Trophoblast cell (in vitro differentiated cells and primary cell): ENCODE results near the gene CCDC40.

Experiments
- DNase-seq, 2 donors: peaks; one replicate each; pipeline ENCODE4 v3.0.0-alpha.2; 2016
- H2AFZ ChIP-seq: 2 replicates; pipeline ENCODE4 v1.6.1; 2013; ENCODE audit warnings: low read length, moderate library complexity, mild to moderate bottlenecking; ENCODE audit not compliant: insufficient read depth, poor library complexity
- H2AK5ac ChIP-seq: 2 replicates; pipeline ENCODE4 v1.6.1; 2013; ENCODE audit warnings: mild to moderate bottlenecking, low read length
- H2BK120ac ChIP-seq: 2 replicates; pipeline ENCODE4 v1.6.1; 2013; ENCODE audit warnings: low read length, mild to moderate bottlenecking, moderate library complexity; ENCODE audit not compliant: insufficient read depth, poor library complexity
- H2BK12ac ChIP-seq: 2 replicates; pipeline ENCODE4 v1.6.1; 2013; ENCODE audit warnings: mild to moderate bottlenecking, low read length, moderate library complexity
- H2BK5ac ChIP-seq: 2 replicates; pipeline ENCODE4 v1.6.1; 2013; ENCODE audit warnings: low read length, low read depth, moderate library complexity, mild to moderate bottlenecking; ENCODE audit not compliant: poor library complexity
- H3K14ac ChIP-seq: 2 replicates; pipeline ENCODE4 v1.6.1; 2013; ENCODE audit warnings: mild to moderate bottlenecking, low read length
- H3K18ac ChIP-seq: 2 replicates; pipeline ENCODE4 v1.6.1; 2013; ENCODE audit warnings: mild to moderate bottlenecking, low read length
- H3K23ac ChIP-seq: 2 replicates; pipeline ENCODE4 v1.6.1; 2013; ENCODE audit warnings: low read length
- H3K27ac ChIP-seq: 2 replicates; pipeline ENCODE4 v1.5.1; 2013; ENCODE audit warnings: low read depth, mild to moderate bottlenecking, inconsistent platforms, low read length, moderate library complexity
- H3K27me3 ChIP-seq: 2 replicates; pipeline ENCODE4 v1.6.1; 2013; ENCODE audit warnings: inconsistent platforms, mild to moderate bottlenecking, low read length, moderate library complexity; ENCODE audit not compliant: insufficient read depth
- H3K36me3 ChIP-seq, 2 experiments: 1 replicate in 1 of 2; 2 replicates in 1 of 2; pipeline ENCODE4 v1.6.1; 2013; ENCODE audit warnings: low read length in 2 of 2, mild to moderate bottlenecking in 2 of 2, moderate library complexity in 1 of 2; ENCODE audit not compliant: insufficient read depth in 2 of 2, control insufficient read depth in 1 of 2
- H3K4ac ChIP-seq: 2 replicates; pipeline ENCODE4 v1.6.1; 2013; ENCODE audit warnings: low read depth, mild to moderate bottlenecking, low read length, moderate library complexity
- H3K4me1 ChIP-seq, 2 experiments: 1 replicate in 1 of 2; 2 replicates in 1 of 2; pipeline ENCODE4 v1.6.1; 2013; ENCODE audit warnings: low read length in 2 of 2, mild to moderate bottlenecking in 2 of 2, moderate library complexity in 1 of 2; ENCODE audit not compliant: insufficient read depth in 2 of 2, control insufficient read depth in 1 of 2
- H3K4me2 ChIP-seq: 2 replicates; pipeline ENCODE4 v1.6.1; 2013; ENCODE audit warnings: inconsistent platforms, mild to moderate bottlenecking, low read length, moderate library complexity
- H3K4me3 ChIP-seq: 2 replicates; pipeline ENCODE4 v1.5.1; 2013; ENCODE audit warnings: mild to moderate bottlenecking, low read depth, low read length, inconsistent platforms
- H3K79me1 ChIP-seq: one replicate; pipeline ENCODE4 v1.6.1; 2013; ENCODE audit warnings: low read length
- H3K79me2 ChIP-seq: 2 replicates; pipeline ENCODE4 v1.6.1; 2013; ENCODE audit warnings: low read length, mild to moderate bottlenecking; ENCODE audit not compliant: control insufficient read depth, insufficient read depth, poor library complexity
- H3K9ac ChIP-seq: 2 replicates; pipeline ENCODE4 v1.6.1; 2013; ENCODE audit warnings: mild to moderate bottlenecking, low read length
- H3K9me3 ChIP-seq: 2 replicates; pipeline ENCODE4 v1.6.1; 2013; ENCODE audit warnings: low read depth, mild to moderate bottlenecking, control low read depth, inconsistent platforms, low read length; ENCODE audit not compliant: insufficient read depth
- H4K12ac ChIP-seq: 2 replicates; pipeline ENCODE4 v1.6.1; 2013; ENCODE audit warnings: low read depth, mild to moderate bottlenecking, low read length, moderate library complexity
- H4K8ac ChIP-seq: 2 replicates; pipeline ENCODE4 v1.6.1; 2013; ENCODE audit warnings: low read depth, mild to moderate bottlenecking, low read length, moderate library complexity
- H4K91ac ChIP-seq: one replicate; pipeline ENCODE4 v1.6.1; 2013; ENCODE audit warnings: low read depth, mild to moderate bottlenecking, low read length, moderate library complexity
- WGBS: extraction: QIAGEN DNeasy Blood & Tissue Kit; methylation state at CpG from one replicate; pipeline ENCODE4 v1.1.7; 2013; ENCODE audit warnings: missing lambda C conversion rate; ENCODE audit not compliant: insufficient read length, insufficient coverage; ENCODE audit errors: extremely low coverage; 5-methylcytosine and 5-hydroxymethylcytosine counted together

CCDC40 gene

DNA sequence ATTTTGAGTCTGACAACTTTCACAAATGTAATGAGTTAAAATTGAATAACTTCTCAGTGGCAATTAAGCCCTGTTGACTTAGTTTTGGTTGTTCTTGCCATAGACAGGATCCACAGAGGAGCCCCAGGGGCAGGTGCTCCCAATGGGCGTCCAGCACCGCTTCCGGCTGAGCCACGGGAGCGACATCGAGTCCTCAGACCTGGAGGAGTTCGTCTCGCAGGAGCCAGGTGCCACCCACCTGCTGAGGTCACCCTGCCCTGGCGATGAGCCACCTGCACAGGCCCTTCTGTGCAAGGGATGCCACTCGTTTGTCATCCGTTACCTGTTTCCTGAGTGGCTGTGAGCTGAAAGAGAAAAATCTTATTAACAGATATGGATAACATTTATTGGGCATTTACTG lies 10.7 kb downstream of the CCDC40 start:
- DNase-seq, result no peak

DNA sequence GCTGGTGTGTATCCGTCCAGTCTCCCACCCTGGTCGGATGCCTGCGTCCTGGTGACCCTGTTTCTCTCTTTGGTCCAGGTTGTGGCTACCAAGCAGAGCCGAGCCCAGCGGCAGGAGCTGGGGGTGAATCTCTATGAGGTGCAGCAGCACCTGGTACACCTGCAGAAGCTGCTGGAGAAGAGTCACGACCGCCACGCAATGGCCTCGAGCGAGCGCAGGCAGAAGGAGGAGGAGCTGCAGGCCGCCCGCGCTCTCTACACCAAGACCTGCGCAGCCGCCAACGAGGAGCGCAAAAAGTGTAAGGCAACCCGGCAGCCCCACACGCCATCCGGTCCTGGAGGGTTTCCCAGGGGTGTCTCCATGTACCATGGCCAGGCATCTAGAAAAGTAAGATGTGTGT lies 13.5 kb downstream of the CCDC40 start:
- H3K27me3 ChIP-seq, result no peaks in the 10 kb centered on the region
- no peak overlapping the region for H2AFZ ChIP-seq
- no CpG with 5 or more reads among the region's 21 CpGs for WGBS
- H3K4me2 ChIP-seq, result no peak overlapping the region
- H4K12ac ChIP-seq, result no peak overlapping the region
- H3K4ac ChIP-seq, result no peak overlapping the region
- no peaks in the 10 kb centered on the region for H3K36me3 ChIP-seq
- H3K4me1 ChIP-seq, result no peaks in the 10 kb centered on the region
- H2BK5ac ChIP-seq, result no peak overlapping the region
- no peak overlapping the region for H2BK120ac ChIP-seq
- no peak for DNase-seq
- H3K79me1 ChIP-seq, result no peaks in the 10 kb centered on the region
- H3K9me3 ChIP-seq, result no peaks in the 10 kb centered on the region
- no peak overlapping the region for H3K4me3 ChIP-seq
- no peak overlapping the region for H3K18ac ChIP-seq
- H3K79me2 ChIP-seq, result no peaks in the 10 kb centered on the region
- no peak overlapping the region for H3K23ac ChIP-seq
- H4K8ac ChIP-seq, result no peak overlapping the region
- H3K9ac ChIP-seq, result no peak overlapping the region
- H4K91ac ChIP-seq, result no peak overlapping the region
- H3K14ac ChIP-seq, result no peak overlapping the region
- no peak overlapping the region for H2AK5ac ChIP-seq
- no peak overlapping the region for H3K27ac ChIP-seq
- no peak overlapping the region for H2BK12ac ChIP-seq

More for the DNA sequence above, 10.7 kb downstream of the CCDC40 start:
- H2BK120ac ChIP-seq, result no peak overlapping the region
- H3K23ac ChIP-seq, result no peak overlapping the region
- H4K8ac ChIP-seq, result no peak overlapping the region
- H3K4me2 ChIP-seq, result no peak overlapping the region
- H3K9me3 ChIP-seq, result no peaks in the 10 kb centered on the region
- H2BK5ac ChIP-seq, result no peak overlapping the region
- H3K4ac ChIP-seq, result no peak overlapping the region
- no peak overlapping the region for H3K9ac ChIP-seq
- no peaks in the 10 kb centered on the region for H3K27me3 ChIP-seq
- no peaks in the 10 kb centered on the region for H3K4me1 ChIP-seq
- H4K12ac ChIP-seq, result no peak overlapping the region
- no peak overlapping the region for H2BK12ac ChIP-seq
- no peak overlapping the region for H4K91ac ChIP-seq
- H3K36me3 ChIP-seq, result no peaks in the 10 kb centered on the region
- no peak overlapping the region for H3K4me3 ChIP-seq
- H3K14ac ChIP-seq, result no peak overlapping the region
- no peak overlapping the region for H2AFZ ChIP-seq
- no peaks in the 10 kb centered on the region for H3K79me2 ChIP-seq
- no CpG with 5 or more reads among the region's 11 CpGs for WGBS
- no peak overlapping the region for H2AK5ac ChIP-seq
- no peak overlapping the region for H3K27ac ChIP-seq
- no peaks in the 10 kb centered on the region for H3K79me1 ChIP-seq
- H3K18ac ChIP-seq, result no peak overlapping the region

DNA sequence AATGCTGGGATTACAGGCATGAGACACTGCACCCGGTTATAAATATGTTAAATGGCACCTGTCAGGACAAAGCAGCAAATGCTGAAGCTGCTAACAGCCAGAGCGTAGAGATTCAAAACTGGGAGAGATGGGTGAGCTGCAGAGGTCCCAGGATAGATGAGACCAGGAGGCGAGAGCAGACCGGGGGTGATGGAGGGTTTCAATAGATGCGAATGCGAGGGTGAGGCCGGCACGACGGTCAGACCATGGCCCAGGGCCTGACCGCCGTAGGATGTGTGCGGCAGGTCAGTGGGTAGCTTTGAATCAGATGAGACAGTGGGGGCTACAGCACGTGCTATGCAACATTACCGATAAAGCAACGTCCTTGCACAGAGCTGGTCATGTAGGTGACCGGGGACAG lies 14.3 kb downstream of the CCDC40 start:
- no peak overlapping the region for H3K4ac ChIP-seq
- H3K27ac ChIP-seq, result no peak overlapping the region
- H3K4me1 ChIP-seq, result no peaks in the 10 kb centered on the region
- no peak overlapping the region for H4K8ac ChIP-seq
- no peak overlapping the region for H2BK120ac ChIP-seq
- no peak overlapping the region for H2BK12ac ChIP-seq
- no peak overlapping the region for H3K14ac ChIP-seq
- no peak overlapping the region for H3K4me3 ChIP-seq
- no peaks in the 10 kb centered on the region for H3K36me3 ChIP-seq
- no peaks in the 10 kb centered on the region for H3K27me3 ChIP-seq
- H4K91ac ChIP-seq, result no peak overlapping the region
- no peak overlapping the region for H3K23ac ChIP-seq
- no peaks in the 10 kb centered on the region for H3K79me2 ChIP-seq
- DNase-seq, result no peak
- no peak overlapping the region for H2BK5ac ChIP-seq
- no peak overlapping the region for H2AFZ ChIP-seq
- H3K4me2 ChIP-seq, result no peak overlapping the region
- no peaks in the 10 kb centered on the region for H3K9me3 ChIP-seq
- no peak overlapping the region for H2AK5ac ChIP-seq
- no peak overlapping the region for H4K12ac ChIP-seq
- H3K79me1 ChIP-seq, result no peaks in the 10 kb centered on the region
- WGBS, result no CpG with 5 or more reads among the region's 16 CpGs
- no peak overlapping the region for H3K18ac ChIP-seq
- no peak overlapping the region for H3K9ac ChIP-seq

DNA sequence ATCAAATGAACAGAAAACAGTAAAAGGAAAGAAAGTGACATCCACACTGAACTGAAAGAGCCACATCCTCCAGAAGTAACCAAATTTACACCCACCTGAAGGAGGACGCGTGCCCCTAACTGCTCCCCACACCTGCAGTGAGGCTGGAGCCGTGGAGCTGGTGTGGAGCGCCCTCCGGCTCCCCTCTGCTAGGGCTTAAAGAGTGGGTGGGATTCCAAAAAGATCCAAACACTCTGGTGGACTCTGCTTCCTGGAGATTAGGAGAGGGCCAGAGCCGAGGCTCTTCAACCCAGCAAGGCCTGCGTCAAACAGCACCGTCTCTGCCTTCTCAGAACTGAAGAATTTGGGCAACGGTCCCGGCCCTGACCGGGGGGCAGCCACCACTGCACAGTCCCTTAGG lies 15.2 kb downstream of the CCDC40 start:
- no CpG with 5 or more reads among the region's 11 CpGs for WGBS
- no peak overlapping the region for H4K12ac ChIP-seq
- H2BK120ac ChIP-seq, result no peak overlapping the region
- no peak overlapping the region for H2BK5ac ChIP-seq
- H3K27me3 ChIP-seq, result no peaks in the 10 kb centered on the region
- H3K23ac ChIP-seq, result no peak overlapping the region
- H3K4ac ChIP-seq, result no peak overlapping the region
- H3K4me1 ChIP-seq, result no peaks in the 10 kb centered on the region
- no peak overlapping the region for H4K91ac ChIP-seq
- H3K9ac ChIP-seq, result no peak overlapping the region
- no peaks in the 10 kb centered on the region for H3K36me3 ChIP-seq
- no peak overlapping the region for H4K8ac ChIP-seq
- H3K4me3 ChIP-seq, result no peak overlapping the region
- H3K79me1 ChIP-seq, result no peaks in the 10 kb centered on the region
- H3K4me2 ChIP-seq, result no peak overlapping the region
- H3K14ac ChIP-seq, result no peak overlapping the region
- H2AK5ac ChIP-seq, result no peak overlapping the region
- no peaks in the 10 kb centered on the region for H3K79me2 ChIP-seq
- no peak overlapping the region for H3K27ac ChIP-seq
- no peak overlapping the region for H2AFZ ChIP-seq
- H3K18ac ChIP-seq, result no peak overlapping the region
- H3K9me3 ChIP-seq, result no peaks in the 10 kb centered on the region
- no peak overlapping the region for H2BK12ac ChIP-seq
- DNase-seq, result no peak
